AG09309 (cell line): ENCODE measurements around the gene ADIPOR2.

Source experiments
- DNase-seq: peaks from one replicate; pipeline ENCODE4 v3.0.0-alpha.2; 2010; ENCODE audit warnings: low read depth
- H3K4me3 ChIP-seq: 2 replicates; pipeline ENCODE4 v1.5.1; 2011; ENCODE audit warnings: mild to moderate bottlenecking, low read depth, low read length, moderate library complexity; ENCODE audit not compliant: control insufficient read depth
- CTCF ChIP-seq: IDR thresholded peaks from 2 replicates; pipeline ENCODE4 v1.5.1; 2011; ENCODE audit warnings: mild to moderate bottlenecking, low read depth, low read length, inconsistent platforms; ENCODE audit not compliant: insufficient read depth, control insufficient read depth; ENCODE audit errors: missing control alignments

Gene ADIPOR2

GRCh38 chr12:1791104-1791841, 100.4 kb downstream of the ADIPOR2 start:
- DNase-seq: no peak
- H3K4me3 ChIP-seq: no peak overlapping the region
- TF ChIP-seq CTCF: peak; percentile 82

GRCh38 chr12:1792406-1792805, 101.5 kb downstream of the ADIPOR2 start:
- DNase-seq: no peak
- TF ChIP-seq CTCF: no peak
- H3K4me3 ChIP-seq: no peak overlapping the region

GRCh38 chr12:1793426-1794210, 102.7 kb downstream of the ADIPOR2 start:
- no peak overlapping the region for H3K4me3 ChIP-seq
- DNase-seq: no peak
- TF ChIP-seq CTCF: no peak

GRCh38 chr12:1794440-1795090, 103.7 kb downstream of the ADIPOR2 start:
- H3K4me3 ChIP-seq: no peak overlapping the region
- no peak for TF ChIP-seq CTCF
- no peak for DNase-seq

GRCh38 chr12:1795221-1795784, 104.4 kb downstream of the ADIPOR2 start:
- no peak for TF ChIP-seq CTCF
- no peak overlapping the region for H3K4me3 ChIP-seq
- DNase-seq: no peak

- H3K4me3 ChIP-seq: peak overlapping the region; percentile 45
- DNase-seq: peak; percentile 35
- peak; percentile 71 for TF ChIP-seq CTCF
Measured at GRCh38 chr12:1795785-1796514, 105.1 kb downstream of the ADIPOR2 start.
